Liver (tissue), 9 donors: ENCODE measurements around the gene LMNB1. TPM values are rescaled to one million over a fixed set of nuclear protein-coding genes. Genes with fewer than 3 reads are reported as not detected.

Experiments
- DNase-seq: peaks from one replicate; pipeline ENCODE4 v3.0.0-alpha.2; 2017; ENCODE audit warnings: low spot score
- H3K27ac ChIP-seq, 2 donors: one replicate each; pipeline ENCODE4 v1.7.0; 2013; ENCODE audit warnings: inconsistent platforms in 2 of 2, low read length in 2 of 2, control low read depth in 1 of 2, low read depth in 1 of 2, mild to moderate bottlenecking in 1 of 2
- H3K27me3 ChIP-seq, 4 donors: one replicate each; pipeline versions ENCODE4 v1.6.1 to v1.7.0; 2013; ENCODE audit warnings: low read length in 3 of 4, inconsistent platforms in 1 of 4, mild to moderate bottlenecking in 1 of 4, moderate library complexity in 1 of 4; ENCODE audit not compliant: control insufficient read depth in 4 of 4, insufficient read depth in 4 of 4
- H3K36me3 ChIP-seq, 4 donors: one replicate each; pipeline versions ENCODE4 v1.6.1 to v1.7.0; 2013; ENCODE audit warnings: low read length in 3 of 4, mild to moderate bottlenecking in 3 of 4, low read depth in 1 of 4, moderate library complexity in 1 of 4; ENCODE audit not compliant: control insufficient read depth in 4 of 4, insufficient read depth in 3 of 4
- H3K4me1 ChIP-seq, 4 donors: one replicate each; pipeline versions ENCODE4 v1.6.1 to v1.7.0; 2013; ENCODE audit warnings: low read length in 3 of 4, mild to moderate bottlenecking in 3 of 4, moderate library complexity in 1 of 4; ENCODE audit not compliant: control insufficient read depth in 4 of 4, insufficient read depth in 4 of 4
- H3K4me3 ChIP-seq, 3 donors: one replicate each; pipeline versions ENCODE4 v1.6.1 to v1.7.0; 2013; ENCODE audit warnings: low read length in 3 of 3, control low read depth in 1 of 3, low read depth in 1 of 3, mild to moderate bottlenecking in 1 of 3
- H3K9ac ChIP-seq, 2 donors: one replicate each; pipeline ENCODE4 v1.7.0; 2013; ENCODE audit warnings: low read length in 2 of 2, mild to moderate bottlenecking in 2 of 2, moderate library complexity in 2 of 2, control low read depth in 1 of 2, low read depth in 1 of 2
- H3K9me3 ChIP-seq, 4 donors: one replicate each; pipeline versions ENCODE4 v1.6.1 to v1.7.0; 2013; ENCODE audit warnings: low read length in 3 of 4; ENCODE audit not compliant: control insufficient read depth in 4 of 4
- ATF3 ChIP-seq: IDR thresholded peaks from 2 replicates; pipeline ENCODE4 v1.6.1; 2016; ENCODE audit warnings: antibody characterized with exemption
- CTCF ChIP-seq: fragments of 150-350 bp; IDR thresholded peaks from 2 replicates; pipeline ENCODE4 v1.5.1; 2017; ENCODE audit warnings: improper control_type of control experiment, low read depth, low read length; ENCODE audit not compliant: missing input control
- EGR1 ChIP-seq, 2 donors: IDR thresholded peaks; 2 replicates each; pipeline ENCODE4 v1.6.1; 2016 to 2018; ENCODE audit warnings: antibody characterized with exemption in 2 of 2, low read depth in 2 of 2
- FOXA1 ChIP-seq: IDR thresholded peaks from 2 replicates; pipeline ENCODE4 v1.6.1; 2016; ENCODE audit warnings: antibody characterized with exemption
- FOXA2 ChIP-seq: IDR thresholded peaks from 2 replicates; pipeline ENCODE4 v1.6.1; 2016; ENCODE audit warnings: antibody characterized with exemption
- GABPA ChIP-seq, 2 donors: IDR thresholded peaks in 1 of 2; conservative IDR thresholded peaks in 1 of 2; 2 replicates each; pipeline ENCODE4 v1.6.1; 2016; ENCODE audit warnings: antibody characterized with exemption in 2 of 2, mild to moderate bottlenecking in 1 of 2, moderate library complexity in 1 of 2
- HNF4A ChIP-seq, 2 donors: conservative IDR thresholded peaks; 2 replicates each; pipeline ENCODE4 v1.6.1; 2016; ENCODE audit warnings: antibody characterized with exemption in 2 of 2, mild to moderate bottlenecking in 2 of 2
- HNF4G ChIP-seq: IDR thresholded peaks from 2 replicates; pipeline ENCODE4 v1.6.1; 2016; ENCODE audit warnings: antibody characterized with exemption
- JUND ChIP-seq, 2 donors: IDR thresholded peaks; 2 replicates each; pipeline ENCODE4 v1.6.1; 2016; ENCODE audit warnings: antibody characterized with exemption in 2 of 2
- MAX ChIP-seq: IDR thresholded peaks from 2 replicates; pipeline ENCODE4 v1.6.1; 2016; ENCODE audit warnings: antibody characterized with exemption
- NR2F2 ChIP-seq: IDR thresholded peaks from 2 replicates; pipeline ENCODE4 v1.6.1; 2016; ENCODE audit warnings: antibody characterized with exemption
- REST ChIP-seq: IDR thresholded peaks from 2 replicates; pipeline ENCODE4 v1.6.1; 2016; ENCODE audit warnings: antibody characterized with exemption, mild to moderate bottlenecking
- RXRA ChIP-seq, 2 donors: IDR thresholded peaks; 2 replicates each; pipeline ENCODE4 v1.6.1; 2017 to 2018; ENCODE audit warnings: antibody characterized with exemption in 2 of 2, mild to moderate bottlenecking in 1 of 2
- SP1 ChIP-seq: IDR thresholded peaks from 2 replicates; pipeline ENCODE4 v1.6.1; 2018; ENCODE audit warnings: antibody characterized with exemption, mild to moderate bottlenecking
- TAF1 ChIP-seq: conservative IDR thresholded peaks from 2 replicates; pipeline ENCODE4 v1.6.1; 2016; ENCODE audit warnings: antibody characterized with exemption, mild to moderate bottlenecking
- YY1 ChIP-seq: IDR thresholded peaks from 2 replicates; pipeline ENCODE4 v1.6.1; 2016; ENCODE audit warnings: antibody characterized with exemption, mild to moderate bottlenecking
- WGBS: extraction: QIAGEN DNeasy Blood & Tissue Kit; methylation state at CpG from one replicate; pipeline ENCODE4 v1.1.7; 2013; 5-methylcytosine and 5-hydroxymethylcytosine counted together
- polyA plus RNA-seq, 2 donors: library from polyadenylated mRNA; stranded (reverse) in 1 of 2; unstranded in 1 of 2; fragments of 200-250 nt in 1 of 2; fragments of >200 nt in 1 of 2; fragmentation: Nextera tagmentation in 1 of 2; extraction: Ambion mirVana in 1 of 2; gene quantifications; one replicate each; pipeline versions ENCODE4 v1.2.1 to v1.2.3, GENCODE V29; 2013 to 2015
- total RNA-seq, 2 donors: library from RNA; depleted of rRNA; stranded (reverse); fragments of >200 nt; gene quantifications; one replicate each; pipeline ENCODE4 v1.2.3, GENCODE V29; 2014
- donor health status: healthy.
- donor health status: healthy.
- donor health status: healthy.
- donor health status: healthy.
- donor health status: healthy.

LMNB1 gene
- total and polyA plus RNA-seq, 4 donors: 0.57 to 45.7 (median 5.6) TPM

- Histone ChIP-seq H3K27me3 (no peaks in the 10 kb centered on the region), H3K36me3 (no peaks in the 10 kb centered on the region), H3K9ac (no peak overlapping the region), H3K27ac (no peak overlapping the region), H3K4me1 (no peaks in the 10 kb centered on the region), H3K9me3 (no peaks in the 10 kb centered on the region), H3K4me3 (no peak overlapping the region)
- WGBS: 73% methylated on average over 6 of the region's 6 CpGs
- TF ChIP-seq JUND (IDR thresholded peaks at IDR 0.05) (no peak), CTCF (no peak), HNF4G (no peak), ATF3 (no peak), REST (no peak), TAF1 (no peak), RXRA (IDR thresholded peaks at IDR 0.05) (no peak), FOXA1 (no peak), NR2F2 (no peak), SP1 (no peak), MAX (no peak), HNF4A (conservative IDR thresholded peaks at IDR 0.05) (no peak), YY1 (no peak), FOXA2 (no peak), EGR1 (IDR thresholded peaks at IDR 0.05; ENCODE audit: low read depth in 2 of 2) (no peak), GABPA (IDR thresholded peaks at IDR 0.05 in 1 of 2, conservative IDR thresholded peaks at IDR 0.05 in 1 of 2) (no peak)
- no peak for DNase-seq
These were observed 17.4 kb downstream of the LMNB1 start for GRCh38 chr5:126794157-126794828.

- TF ChIP-seq SP1 (no peak), REST (no peak)
- Histone ChIP-seq H3K27ac (no peak overlapping the region), H3K4me1 (no peaks in the 10 kb centered on the region), H3K27me3 (no peaks in the 10 kb centered on the region), H3K9me3 (no peaks in the 10 kb centered on the region), H3K4me3 (no peak overlapping the region), H3K9ac (no peak overlapping the region), H3K36me3 (no peaks in the 10 kb centered on the region)
- DNase-seq: no peak
- WGBS: 96% methylated on average over 1 of the region's 1 CpG
These were observed 22.8 kb downstream of the LMNB1 start for GRCh38 chr5:126799780-126800179.
